ENCODE results near the gene SLC4A2. TPM values are rescaled to one million over a fixed set of nuclear protein-coding genes. Genes with fewer than 3 reads are reported as not detected.
A peak's percentile ranks its signal among the peaks of the same experiment; 100 is the strongest.

Gene SLC4A2
- total and polyA plus RNA-seq, 9 donors, result 41.0 to 78.1 (median 64.6) TPM

DNA sequence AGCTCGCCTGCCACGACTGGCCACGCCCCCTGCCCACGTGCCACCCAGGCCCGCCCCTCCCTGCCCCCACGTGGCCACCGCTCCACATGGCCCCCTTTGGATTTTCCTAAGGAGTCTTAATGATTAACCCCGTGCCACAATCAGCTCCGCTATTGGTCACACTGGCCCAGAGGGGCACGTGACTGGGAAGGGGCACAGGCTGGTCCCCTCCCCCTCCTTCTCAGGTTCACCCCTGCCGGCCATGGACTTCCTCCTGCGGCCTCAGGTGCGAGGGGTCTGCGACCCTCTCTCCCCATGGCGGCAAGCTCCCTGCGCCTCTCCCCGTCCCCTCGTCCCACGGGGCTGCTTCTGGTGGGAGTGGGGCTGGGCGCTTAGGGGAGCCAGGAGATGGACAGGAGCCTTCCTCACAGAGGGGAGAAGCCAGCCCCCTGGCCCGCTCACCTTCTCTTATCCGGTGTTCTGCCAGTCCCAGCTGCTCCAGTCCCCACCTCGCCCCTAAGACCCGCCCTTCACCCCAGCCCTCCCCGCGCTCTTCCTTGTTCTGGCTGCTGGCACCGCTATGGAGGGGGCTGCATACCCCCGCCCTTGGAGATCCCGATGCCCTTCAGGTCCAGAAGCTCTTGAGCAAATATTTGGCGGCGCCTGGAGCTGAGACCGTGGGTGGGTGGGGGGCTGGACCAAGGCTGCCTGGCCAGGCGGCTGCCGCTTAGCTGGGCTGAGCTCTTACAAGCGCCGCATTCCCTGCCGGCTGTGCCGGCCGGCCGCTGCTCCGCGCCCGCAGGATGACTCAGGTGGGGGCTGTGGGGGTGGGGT lies 3.2 kb downstream of the SLC4A2 start:
- H3K36me3 ChIP-seq (ENCODE audit: control insufficient read depth, insufficient read depth, low read length), result peaks cover 43% of the 10 kb centered on the region
- H3K27ac ChIP-seq (ENCODE audit: low read length), result peak overlapping the region; percentile 45
- no peaks in the 10 kb centered on the region for H3K9me3 ChIP-seq (replicated peaks; ENCODE audit: control insufficient read depth, low read depth, low read length)
- DNase-seq, result no peak
- 22% methylated on average over 18 of the region's 43 CpGs for WGBS (ENCODE audit: insufficient coverage)
- H3K4me3 ChIP-seq (ENCODE audit: low read length), result no peak overlapping the region
- peaks cover 44% of the 10 kb centered on the region for H3K4me1 ChIP-seq (ENCODE audit: control insufficient read depth, insufficient read depth, low read length)
- no peaks in the 10 kb centered on the region for H3K27me3 ChIP-seq (ENCODE audit: control insufficient read depth, insufficient read depth, low read length)

DNA sequence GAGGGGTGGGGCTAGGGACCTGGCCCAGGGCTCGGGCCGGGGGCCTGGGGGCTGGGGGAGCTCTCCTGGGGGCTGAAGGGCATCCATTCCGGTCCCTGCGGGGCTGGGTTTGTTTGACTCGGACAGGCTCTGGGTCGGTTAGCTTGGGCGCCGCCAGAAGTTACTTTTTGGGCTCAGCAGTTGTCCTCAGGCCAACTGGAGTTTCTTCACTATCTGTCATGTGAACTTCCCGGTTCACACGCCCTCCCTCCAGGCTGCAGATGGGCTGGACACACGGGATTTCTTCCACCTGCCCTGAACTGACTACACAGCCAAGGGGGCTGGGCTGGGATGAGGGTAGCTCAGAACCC lies 3.8 kb downstream of the SLC4A2 start:
- Histone ChIP-seq H3K27me3 (ENCODE audit: control insufficient read depth, insufficient read depth, low read length) (no peaks in the 10 kb centered on the region), H3K4me3 (ENCODE audit: low read length) (no peak overlapping the region), H3K4me1 (ENCODE audit: control insufficient read depth, insufficient read depth, low read length) (peaks cover 44% of the 10 kb centered on the region), H3K9me3 (replicated peaks; ENCODE audit: control insufficient read depth, low read depth, low read length) (no peaks in the 10 kb centered on the region), H3K36me3 (ENCODE audit: control insufficient read depth, insufficient read depth, low read length) (peaks cover 49% of the 10 kb centered on the region), H3K27ac (ENCODE audit: low read length) (peak overlapping the region; percentile 21)
- 20% methylated on average over 6 of the region's 11 CpGs for WGBS (ENCODE audit: insufficient coverage)
- DNase-seq, result peak; percentile 67

DNA sequence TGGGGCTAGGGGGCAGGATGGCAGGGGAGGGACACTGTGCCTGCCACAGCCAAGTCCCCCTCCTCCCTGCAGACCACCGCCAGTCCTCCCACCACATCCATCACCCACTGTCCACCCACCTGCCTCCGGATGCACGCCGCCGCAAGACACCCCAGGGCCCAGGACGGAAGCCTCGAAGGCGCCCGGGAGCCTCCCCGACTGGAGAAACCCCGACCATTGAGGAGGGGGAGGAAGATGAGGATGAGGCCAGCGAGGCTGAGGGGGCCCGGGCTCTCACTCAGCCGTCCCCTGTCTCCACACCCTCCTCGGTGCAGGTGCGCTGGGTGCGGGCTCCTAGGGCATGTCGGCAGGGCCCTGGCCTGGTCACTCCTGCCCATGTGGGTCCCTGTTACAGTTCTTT lies 5.1 kb downstream of the SLC4A2 start:
- no peak for DNase-seq
- H3K27ac ChIP-seq (ENCODE audit: low read length), result no peak overlapping the region
- no peaks in the 10 kb centered on the region for H3K9me3 ChIP-seq (replicated peaks; ENCODE audit: control insufficient read depth, low read depth, low read length)
- H3K36me3 ChIP-seq (ENCODE audit: control insufficient read depth, insufficient read depth, low read length), result peaks cover 56% of the 10 kb centered on the region
- H3K4me3 ChIP-seq (ENCODE audit: low read length), result no peak overlapping the region
- H3K4me1 ChIP-seq (ENCODE audit: control insufficient read depth, insufficient read depth, low read length), result peaks cover 33% of the 10 kb centered on the region
- WGBS (ENCODE audit: insufficient coverage), result 92% methylated on average over 5 of the region's 18 CpGs
- no peaks in the 10 kb centered on the region for H3K27me3 ChIP-seq (ENCODE audit: control insufficient read depth, insufficient read depth, low read length)

DNA sequence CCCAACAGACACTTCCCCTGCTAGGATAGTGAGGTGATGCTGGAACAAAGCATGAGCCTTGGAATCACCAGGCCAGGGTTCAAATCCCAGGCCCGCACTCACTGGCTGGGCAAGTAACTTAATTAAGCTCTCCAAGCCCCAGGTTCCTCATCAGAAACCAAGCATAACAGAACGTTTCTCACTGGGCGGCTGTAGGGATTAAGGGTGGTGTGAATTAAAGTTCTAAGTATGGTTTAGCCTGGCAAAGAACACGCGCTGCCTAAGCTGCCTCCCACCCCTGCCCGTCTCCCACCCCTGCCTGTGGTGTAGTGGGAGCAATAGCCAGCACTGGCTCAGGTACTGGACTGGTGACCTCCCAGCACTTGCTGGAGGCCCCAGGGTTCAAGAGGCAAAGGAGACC lies 5.6 kb downstream of the SLC4A2 start:
- no peak for DNase-seq
- Histone ChIP-seq H3K36me3 (ENCODE audit: control insufficient read depth, insufficient read depth, low read length) (peaks cover 62% of the 10 kb centered on the region), H3K9me3 (replicated peaks; ENCODE audit: control insufficient read depth, low read depth, low read length) (no peaks in the 10 kb centered on the region), H3K27me3 (ENCODE audit: control insufficient read depth, insufficient read depth, low read length) (no peaks in the 10 kb centered on the region), H3K4me1 (ENCODE audit: control insufficient read depth, insufficient read depth, low read length) (peaks cover 33% of the 10 kb centered on the region), H3K27ac (ENCODE audit: low read length) (no peak overlapping the region), H3K4me3 (ENCODE audit: low read length) (no peak overlapping the region)
- no CpG with 5 or more reads among the region's 6 CpGs for WGBS (ENCODE audit: insufficient coverage)

DNA sequence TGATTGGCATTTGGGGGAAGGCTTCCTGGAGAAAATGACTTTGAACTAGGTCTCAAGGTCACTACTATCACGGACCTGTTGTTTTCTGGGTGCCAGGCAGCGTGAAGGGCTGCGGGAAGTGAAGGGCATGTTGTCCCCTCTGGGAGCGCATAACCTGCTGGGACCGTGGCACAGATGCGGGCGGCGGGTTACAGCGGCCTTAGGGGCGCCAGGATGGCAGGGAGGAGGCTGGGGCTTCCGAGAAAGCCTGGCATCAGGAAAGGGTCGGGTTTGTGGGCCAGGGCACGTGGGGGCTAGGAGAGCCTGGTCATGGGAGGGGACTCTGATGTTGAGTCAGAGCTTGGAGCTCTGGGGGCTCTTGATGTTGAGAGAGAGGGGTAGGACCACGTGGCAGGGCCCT lies 6.1 kb downstream of the SLC4A2 start:
- Histone ChIP-seq H3K9me3 (replicated peaks; ENCODE audit: control insufficient read depth, low read depth, low read length) (no peaks in the 10 kb centered on the region), H3K4me1 (ENCODE audit: control insufficient read depth, insufficient read depth, low read length) (peaks cover 28% of the 10 kb centered on the region), H3K4me3 (ENCODE audit: low read length) (no peak overlapping the region), H3K27me3 (ENCODE audit: control insufficient read depth, insufficient read depth, low read length) (no peaks in the 10 kb centered on the region), H3K36me3 (ENCODE audit: control insufficient read depth, insufficient read depth, low read length) (peaks cover 67% of the 10 kb centered on the region), H3K27ac (ENCODE audit: low read length) (no peak overlapping the region)
- no peak for DNase-seq
- WGBS (ENCODE audit: insufficient coverage), result 94% methylated on average over 13 of the region's 14 CpGs

DNA sequence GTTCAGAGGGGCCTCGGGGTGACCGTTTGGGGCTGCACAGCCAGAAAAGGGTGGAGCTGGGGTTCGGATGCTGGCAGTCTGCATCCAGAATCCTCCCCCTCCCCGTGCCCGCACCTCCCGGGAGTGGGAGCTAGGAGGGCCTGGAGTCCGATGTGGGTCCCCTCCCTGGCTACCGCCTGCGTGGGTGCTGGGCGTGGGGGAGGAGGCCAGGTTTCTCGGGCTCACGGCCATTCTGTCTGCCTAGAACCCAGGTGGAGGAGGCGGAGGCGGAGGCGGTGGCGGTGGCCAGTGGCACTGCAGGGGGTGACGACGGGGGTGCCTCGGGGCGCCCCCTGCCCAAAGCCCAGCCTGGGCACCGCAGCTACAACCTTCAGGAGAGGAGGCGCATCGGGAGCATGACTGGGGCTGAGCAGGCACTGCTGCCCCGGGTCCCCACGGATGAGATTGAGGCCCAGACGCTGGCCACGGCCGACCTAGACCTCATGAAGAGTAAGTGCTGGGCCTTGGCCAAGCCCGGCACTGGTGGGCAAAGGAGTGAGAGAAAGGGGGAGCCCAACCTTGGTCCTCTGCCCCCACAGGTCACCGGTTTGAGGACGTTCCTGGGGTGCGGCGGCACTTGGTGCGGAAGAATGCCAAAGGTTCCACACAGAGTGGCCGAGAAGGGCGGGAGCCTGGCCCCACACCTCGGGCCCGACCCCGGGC lies 7.0 kb downstream of the SLC4A2 start:
- Histone ChIP-seq H3K4me1 (ENCODE audit: control insufficient read depth, insufficient read depth, low read length) (peaks cover 19% of the 10 kb centered on the region), H3K4me3 (ENCODE audit: low read length) (no peak overlapping the region), H3K36me3 (ENCODE audit: control insufficient read depth, insufficient read depth, low read length) (peaks cover 76% of the 10 kb centered on the region), H3K9me3 (replicated peaks; ENCODE audit: control insufficient read depth, low read depth, low read length) (no peaks in the 10 kb centered on the region), H3K27ac (ENCODE audit: low read length) (no peak overlapping the region), H3K27me3 (ENCODE audit: control insufficient read depth, insufficient read depth, low read length) (no peaks in the 10 kb centered on the region)
- DNase-seq, result no peak
- WGBS (ENCODE audit: insufficient coverage), result 92% methylated on average over 37 of the region's 39 CpGs

DNA sequence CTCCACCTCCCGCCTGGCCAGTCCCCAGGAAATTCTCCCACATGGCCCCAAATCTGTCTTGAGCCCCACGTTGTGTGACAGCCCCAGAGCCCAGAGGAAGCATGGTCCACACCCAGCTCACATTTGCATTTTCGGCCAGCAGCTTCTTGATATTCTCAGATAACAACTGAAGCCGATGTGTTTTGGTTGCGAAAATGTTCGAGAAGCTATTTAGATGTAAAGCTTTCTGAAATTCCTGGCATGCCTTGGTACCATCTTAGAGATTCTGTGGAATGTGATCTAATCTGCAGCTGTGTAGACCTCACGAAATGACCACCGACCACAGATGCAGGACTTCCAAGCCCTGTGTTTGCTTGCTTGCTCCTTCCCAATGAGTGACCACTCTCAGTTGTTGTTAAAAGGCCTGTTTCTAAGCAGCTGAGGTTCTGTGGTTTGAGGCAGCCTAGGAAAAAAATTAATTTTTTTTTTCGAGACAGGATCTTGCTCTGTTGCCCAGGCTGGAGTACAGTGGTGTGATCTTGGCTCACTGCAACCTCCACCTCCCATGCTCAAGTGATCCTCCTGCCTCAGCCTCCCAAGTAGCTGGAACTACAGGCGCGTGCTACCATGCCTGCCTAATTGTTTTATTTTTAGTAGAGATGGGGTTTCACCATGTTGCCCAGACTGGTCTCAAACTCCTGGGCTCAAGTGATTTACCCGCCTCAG lies 8.8 kb downstream of the SLC4A2 start:
- Histone ChIP-seq H3K9me3 (replicated peaks; ENCODE audit: control insufficient read depth, low read depth, low read length) (no peaks in the 10 kb centered on the region), H3K4me1 (ENCODE audit: control insufficient read depth, insufficient read depth, low read length) (peaks cover 2% of the 10 kb centered on the region), H3K36me3 (ENCODE audit: control insufficient read depth, insufficient read depth, low read length) (peaks cover 77% of the 10 kb centered on the region), H3K4me3 (ENCODE audit: low read length) (no peak overlapping the region), H3K27me3 (ENCODE audit: control insufficient read depth, insufficient read depth, low read length) (no peaks in the 10 kb centered on the region), H3K27ac (ENCODE audit: low read length) (no peak overlapping the region)
- 59% methylated on average over 6 of the region's 12 CpGs for WGBS (ENCODE audit: insufficient coverage)
- DNase-seq, result no peak

DNA sequence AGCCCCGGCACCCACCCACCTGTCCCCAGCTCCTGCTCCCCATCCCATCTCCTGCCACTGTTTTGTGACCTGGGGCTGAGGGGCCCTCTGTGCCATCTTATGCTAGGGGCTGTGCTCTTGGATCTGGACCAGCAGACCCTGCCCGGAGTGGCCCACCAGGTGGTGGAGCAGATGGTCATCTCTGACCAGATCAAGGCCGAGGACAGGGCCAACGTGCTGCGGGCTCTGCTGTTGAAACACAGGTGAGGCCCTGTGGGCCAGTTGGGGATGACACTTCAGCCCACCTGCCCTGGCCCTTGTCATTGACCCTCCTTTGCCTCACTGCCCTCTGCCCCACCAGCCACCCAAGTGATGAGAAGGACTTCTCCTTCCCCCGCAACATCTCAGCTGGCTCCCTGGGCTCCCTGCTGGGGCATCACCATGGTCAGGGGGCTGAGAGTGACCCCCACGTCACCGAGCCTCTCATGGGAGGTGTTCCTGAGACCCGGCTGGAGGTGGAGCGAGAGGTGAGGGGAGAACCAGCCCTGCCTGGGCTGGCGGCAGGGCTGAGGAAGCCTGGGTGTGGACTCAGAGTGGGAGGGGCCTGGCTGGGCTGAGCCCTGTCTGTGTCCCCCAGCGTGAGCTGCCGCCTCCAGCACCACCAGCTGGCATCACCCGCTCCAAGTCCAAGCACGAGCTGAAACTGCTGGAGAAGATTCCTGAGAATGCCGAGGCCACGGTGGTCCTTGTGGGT lies 10.6 kb downstream of the SLC4A2 start:
- WGBS (ENCODE audit: insufficient coverage), result 88% methylated on average over 12 of the region's 17 CpGs
- Histone ChIP-seq H3K9me3 (replicated peaks; ENCODE audit: control insufficient read depth, low read depth, low read length) (no peaks in the 10 kb centered on the region), H3K36me3 (ENCODE audit: control insufficient read depth, insufficient read depth, low read length) (peaks cover 85% of the 10 kb centered on the region), H3K4me1 (ENCODE audit: control insufficient read depth, insufficient read depth, low read length) (no peaks in the 10 kb centered on the region), H3K27ac (ENCODE audit: low read length) (no peak overlapping the region), H3K4me3 (ENCODE audit: low read length) (no peak overlapping the region), H3K27me3 (ENCODE audit: control insufficient read depth, insufficient read depth, low read length) (no peaks in the 10 kb centered on the region)
- no peak for DNase-seq

DNA sequence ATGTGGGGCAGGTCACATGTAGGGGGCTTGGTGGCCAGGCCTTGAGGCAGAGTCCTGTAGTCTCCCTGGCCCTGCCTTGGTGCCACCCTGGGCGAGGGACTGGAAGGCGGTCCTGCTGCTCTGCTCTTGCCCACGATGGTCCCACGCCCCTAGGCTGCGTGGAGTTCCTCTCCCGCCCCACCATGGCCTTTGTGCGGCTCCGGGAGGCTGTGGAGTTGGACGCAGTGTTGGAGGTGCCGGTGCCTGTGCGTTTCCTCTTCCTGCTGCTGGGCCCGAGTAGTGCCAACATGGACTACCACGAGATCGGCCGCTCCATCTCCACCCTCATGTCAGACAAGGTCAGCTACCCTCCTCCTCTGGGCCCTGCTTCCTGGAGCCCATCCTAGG lies 11.2 kb downstream of the SLC4A2 start:
- no peak overlapping the region for H3K4me3 ChIP-seq (ENCODE audit: low read length)
- no peaks in the 10 kb centered on the region for H3K27me3 ChIP-seq (ENCODE audit: control insufficient read depth, insufficient read depth, low read length)
- H3K9me3 ChIP-seq (replicated peaks; ENCODE audit: control insufficient read depth, low read depth, low read length), result no peaks in the 10 kb centered on the region
- no peak for DNase-seq
- H3K27ac ChIP-seq (ENCODE audit: low read length), result no peak overlapping the region
- peaks cover 85% of the 10 kb centered on the region for H3K36me3 ChIP-seq (ENCODE audit: control insufficient read depth, insufficient read depth, low read length)
- WGBS (ENCODE audit: insufficient coverage), result 94% methylated on average over 15 of the region's 15 CpGs
- H3K4me1 ChIP-seq (ENCODE audit: control insufficient read depth, insufficient read depth, low read length), result no peaks in the 10 kb centered on the region

Data from muscle of leg (tissue), 11 donors.